Measurements from ENCODE around the gene ADCY7.

ADCY7 gene

DNA sequence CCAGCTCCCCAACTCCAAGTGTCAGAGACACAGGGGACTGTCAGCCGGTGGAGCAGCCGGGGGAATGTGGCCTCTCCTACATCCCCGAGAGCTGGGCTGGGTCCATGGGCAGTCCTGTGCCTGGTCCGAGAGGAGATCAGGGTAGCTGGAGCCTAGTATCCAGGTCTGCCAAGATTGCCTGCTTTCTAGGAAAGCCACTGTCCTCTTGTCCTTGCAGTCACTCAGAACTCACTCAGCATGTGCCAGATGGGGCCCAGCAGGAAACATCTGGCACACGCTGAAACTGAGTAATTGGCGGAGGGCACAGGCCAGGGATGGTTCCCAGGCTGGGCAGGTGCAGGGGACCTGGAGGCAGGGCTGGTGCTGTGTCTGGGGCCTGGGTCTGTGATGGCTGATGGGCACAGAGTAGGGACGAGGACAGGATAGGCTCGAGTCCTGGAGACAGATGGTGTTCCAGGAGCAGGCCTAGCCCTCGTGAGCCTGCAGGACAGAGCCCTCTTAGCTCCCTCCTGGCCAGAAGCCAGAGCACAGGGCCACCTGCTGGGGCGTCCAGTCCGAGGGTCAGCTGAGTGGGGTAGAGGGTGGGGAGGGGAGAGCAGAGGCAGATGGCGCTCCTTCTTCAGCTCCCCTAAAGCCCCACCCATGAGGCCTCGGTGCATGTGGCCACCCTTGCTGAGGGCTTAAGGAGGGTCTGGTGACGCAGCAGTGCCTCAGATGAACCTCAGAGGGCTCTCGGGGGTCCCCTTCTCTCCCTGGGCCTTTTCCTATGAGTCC lies 31.1 kb downstream of the ADCY7 start:
- Histone ChIP-seq H3K4me3 (ENCODE audit: low read length in 2 of 2) (no peak overlapping the region), H3K9ac (ENCODE audit: low read depth in 1 of 2, low read length in 2 of 2) (no peak overlapping the region), H3K27ac (ENCODE audit: low read depth in 2 of 2, low read length in 2 of 2) (no peak overlapping the region), H3K9me3 (ENCODE audit: control insufficient read depth in 2 of 2, low read length in 2 of 2) (no peaks in the 10 kb centered on the region), H3K27me3 (ENCODE audit: control insufficient read depth in 2 of 2, insufficient read depth in 2 of 2, low read length in 2 of 2) (no peaks in the 10 kb centered on the region), H3K36me3 (ENCODE audit: control insufficient read depth in 2 of 2, insufficient read depth in 2 of 2, low read length in 2 of 2) (peaks cover 15 to 26% of the 10 kb centered on the region in 2 donors), H3K4me1 (ENCODE audit: control insufficient read depth in 2 of 2, insufficient read depth in 2 of 2, low read length in 2 of 2) (peaks cover 9 to 11% of the 10 kb centered on the region in 2 donors)

DNA sequence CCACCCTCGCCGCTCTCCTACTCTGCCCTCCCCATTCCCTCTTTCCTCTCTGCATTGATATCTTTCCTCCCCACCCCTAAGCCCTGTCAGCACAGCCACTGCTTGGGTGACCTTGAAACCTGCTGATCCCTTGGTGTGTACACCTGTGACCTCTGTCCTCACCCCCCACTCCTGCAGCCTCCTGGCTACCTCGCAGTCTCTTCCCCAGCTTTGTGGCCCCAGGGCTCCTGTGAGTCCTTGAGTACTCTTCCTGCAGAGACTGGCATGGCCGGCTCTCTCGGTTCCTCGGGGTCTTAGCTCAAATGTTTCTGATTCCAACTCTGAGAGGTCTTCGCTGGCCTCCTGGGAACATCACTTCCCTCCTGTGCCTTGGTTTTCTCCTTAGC lies 31.7 kb downstream of the ADCY7 start:
- peaks cover 11% of the 10 kb centered on the region in 2 donors for H3K4me1 ChIP-seq (ENCODE audit: control insufficient read depth in 2 of 2, insufficient read depth in 2 of 2, low read length in 2 of 2)
- peaks cover 13 to 24% of the 10 kb centered on the region in 2 donors for H3K36me3 ChIP-seq (ENCODE audit: control insufficient read depth in 2 of 2, insufficient read depth in 2 of 2, low read length in 2 of 2)

DNA sequence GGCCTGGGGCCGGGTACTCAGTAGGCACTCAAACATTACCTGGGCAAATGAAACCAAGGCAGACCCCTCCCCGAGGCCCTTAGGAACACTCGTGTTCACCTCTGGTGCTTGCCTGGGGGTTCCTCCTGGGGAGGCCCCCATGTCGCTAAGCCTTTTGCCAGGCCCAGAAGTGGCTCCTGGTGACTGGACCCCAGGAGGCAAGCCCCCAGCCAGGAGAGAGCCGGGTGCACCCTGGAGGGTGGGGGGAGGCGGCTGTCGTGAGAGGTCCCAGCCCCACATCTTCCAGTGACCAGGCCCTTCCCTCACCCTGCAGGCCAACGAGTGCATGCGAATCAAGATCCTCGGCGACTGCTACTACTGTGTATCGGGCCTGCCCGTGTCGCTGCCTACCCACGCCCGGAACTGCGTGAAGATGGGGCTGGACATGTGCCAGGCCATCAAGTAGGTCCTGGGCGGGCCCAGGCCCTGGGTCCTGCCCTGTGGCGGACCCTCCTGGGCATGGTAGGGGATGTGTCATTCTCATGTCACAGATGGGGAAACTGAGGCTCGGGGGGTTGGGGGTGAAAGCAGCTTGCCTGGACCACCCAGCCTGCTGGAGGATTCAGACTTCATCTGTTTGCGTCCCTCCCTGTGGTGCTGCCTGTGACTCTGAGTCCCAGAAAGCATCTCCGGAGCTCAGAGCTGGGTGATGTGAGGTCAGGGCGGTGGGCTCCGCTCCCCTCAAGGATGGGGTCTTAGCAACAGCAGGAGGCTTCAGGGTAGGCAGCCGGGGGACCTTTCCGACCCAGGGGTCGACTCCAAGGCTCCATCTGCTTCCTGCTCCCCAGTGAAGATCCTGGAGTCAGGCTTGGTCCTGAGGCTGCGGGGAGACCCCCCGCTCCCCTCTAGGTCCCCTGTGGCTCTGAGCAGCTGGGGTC lies 32.5 kb downstream of the ADCY7 start:
- Histone ChIP-seq H3K36me3 (ENCODE audit: control insufficient read depth in 2 of 2, insufficient read depth in 2 of 2, low read length in 2 of 2) (peaks cover 9 to 20% of the 10 kb centered on the region in 2 donors), H3K9ac (ENCODE audit: low read depth in 1 of 2, low read length in 2 of 2) (no peak overlapping the region), H3K4me3 (ENCODE audit: low read length in 2 of 2) (no peak overlapping the region), H3K27me3 (ENCODE audit: control insufficient read depth in 2 of 2, insufficient read depth in 2 of 2, low read length in 2 of 2) (no peaks in the 10 kb centered on the region), H3K9me3 (ENCODE audit: control insufficient read depth in 2 of 2, low read length in 2 of 2) (no peaks in the 10 kb centered on the region), H3K4me1 (ENCODE audit: control insufficient read depth in 2 of 2, insufficient read depth in 2 of 2, low read length in 2 of 2) (peaks cover 11% of the 10 kb centered on the region in 2 donors), H3K27ac (ENCODE audit: low read depth in 2 of 2, low read length in 2 of 2) (no peak overlapping the region)

More for the DNA sequence above, 31.7 kb downstream of the ADCY7 start:
- H3K27me3 ChIP-seq (ENCODE audit: control insufficient read depth in 2 of 2, insufficient read depth in 2 of 2, low read length in 2 of 2): no peaks in the 10 kb centered on the region
- no peaks in the 10 kb centered on the region for H3K9me3 ChIP-seq (ENCODE audit: control insufficient read depth in 2 of 2, low read length in 2 of 2)
- no peak overlapping the region for H3K4me3 ChIP-seq (ENCODE audit: low read length in 2 of 2)
- no peak overlapping the region for H3K27ac ChIP-seq (ENCODE audit: low read depth in 2 of 2, low read length in 2 of 2)
- H3K9ac ChIP-seq (ENCODE audit: low read depth in 1 of 2, low read length in 2 of 2): no peak overlapping the region

DNA sequence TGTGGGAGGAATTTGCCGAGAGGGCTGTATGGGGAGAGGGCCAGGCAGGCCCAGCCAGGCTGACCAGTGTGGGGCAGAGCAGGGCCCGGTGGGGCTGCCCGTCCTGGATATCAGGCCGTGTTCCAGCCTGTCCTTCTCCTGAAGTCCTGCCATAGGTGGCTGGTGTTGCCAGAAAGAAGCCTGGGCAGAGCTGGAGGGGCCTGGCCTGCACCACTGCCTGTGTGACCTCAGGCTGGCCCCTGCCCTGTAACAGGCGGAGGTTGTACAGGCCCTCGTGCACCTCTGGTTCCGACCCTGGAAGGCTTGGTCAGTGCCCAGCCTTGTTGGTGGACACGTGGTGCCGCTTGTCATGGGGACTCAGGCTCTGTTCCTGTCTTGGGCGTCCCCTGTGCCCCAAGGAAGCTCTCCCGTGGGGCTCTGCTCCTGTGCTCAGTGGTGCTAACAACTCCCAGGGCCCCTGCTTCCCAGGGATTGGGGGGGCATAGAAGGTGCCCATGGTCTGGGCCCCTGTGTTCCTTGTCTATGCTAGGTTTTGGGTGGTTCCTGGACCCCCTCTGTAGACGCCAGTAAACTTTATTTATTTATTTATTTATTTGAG lies 33.3 kb downstream of the ADCY7 start:
- no peak overlapping the region for H3K9ac ChIP-seq (ENCODE audit: low read depth in 1 of 2, low read length in 2 of 2)
- H3K4me3 ChIP-seq (ENCODE audit: low read length in 2 of 2): no peak overlapping the region
- H3K27me3 ChIP-seq (ENCODE audit: control insufficient read depth in 2 of 2, insufficient read depth in 2 of 2, low read length in 2 of 2): no peaks in the 10 kb centered on the region
- H3K9me3 ChIP-seq (ENCODE audit: control insufficient read depth in 2 of 2, low read length in 2 of 2): no peaks in the 10 kb centered on the region
- peaks cover 3 to 15% of the 10 kb centered on the region in 2 donors for H3K36me3 ChIP-seq (ENCODE audit: control insufficient read depth in 2 of 2, insufficient read depth in 2 of 2, low read length in 2 of 2)
- no peak overlapping the region for H3K27ac ChIP-seq (ENCODE audit: low read depth in 2 of 2, low read length in 2 of 2)
- H3K4me1 ChIP-seq (ENCODE audit: control insufficient read depth in 2 of 2, insufficient read depth in 2 of 2, low read length in 2 of 2): peaks cover 11% of the 10 kb centered on the region in 2 donors

DNA sequence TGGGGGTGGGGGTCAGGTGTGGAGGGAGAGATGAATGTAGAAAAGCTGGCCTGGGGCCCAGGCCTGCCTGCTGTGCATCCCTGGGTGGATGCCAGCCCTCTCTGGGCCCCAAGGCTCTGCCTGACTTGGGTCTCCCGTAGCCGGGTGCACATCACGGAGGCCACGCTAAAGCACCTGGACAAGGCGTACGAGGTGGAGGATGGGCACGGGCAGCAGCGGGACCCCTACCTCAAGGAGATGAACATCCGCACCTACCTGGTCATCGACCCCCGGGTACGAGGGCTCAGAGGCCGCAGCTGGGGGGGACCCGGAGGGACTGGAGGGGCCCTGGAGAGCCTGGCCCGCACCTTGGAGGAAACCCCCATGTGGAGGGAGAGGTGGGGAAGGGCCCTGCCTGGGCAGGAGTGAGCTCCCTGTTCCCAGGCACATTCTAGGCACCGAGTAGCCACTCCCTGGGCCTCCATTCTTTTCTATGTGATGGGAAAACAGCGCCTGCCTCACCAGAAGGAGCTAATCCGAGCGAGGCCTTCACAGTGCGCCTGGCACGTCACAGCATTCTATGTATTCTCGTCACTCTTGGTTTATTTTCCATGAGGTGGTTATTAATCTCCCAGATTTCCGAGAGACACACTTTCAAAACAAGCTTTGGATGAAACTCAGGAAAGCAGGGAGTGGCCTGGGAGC lies 34.7 kb downstream of the ADCY7 start:
- peak overlapping the region; percentile 23 to 47 for H3K27ac ChIP-seq (ENCODE audit: low read depth in 2 of 2, low read length in 2 of 2)
- peaks cover 11% of the 10 kb centered on the region in 2 donors for H3K4me1 ChIP-seq (ENCODE audit: control insufficient read depth in 2 of 2, insufficient read depth in 2 of 2, low read length in 2 of 2)
- no peak overlapping the region for H3K4me3 ChIP-seq (ENCODE audit: low read length in 2 of 2)
- H3K27me3 ChIP-seq (ENCODE audit: control insufficient read depth in 2 of 2, insufficient read depth in 2 of 2, low read length in 2 of 2): no peaks in the 10 kb centered on the region
- H3K9ac ChIP-seq (ENCODE audit: low read depth in 1 of 2, low read length in 2 of 2): no peak overlapping the region
- peaks cover 3 to 4% of the 10 kb centered on the region in 2 donors for H3K36me3 ChIP-seq (ENCODE audit: control insufficient read depth in 2 of 2, insufficient read depth in 2 of 2, low read length in 2 of 2)
- H3K9me3 ChIP-seq (ENCODE audit: control insufficient read depth in 2 of 2, low read length in 2 of 2): no peaks in the 10 kb centered on the region

DNA sequence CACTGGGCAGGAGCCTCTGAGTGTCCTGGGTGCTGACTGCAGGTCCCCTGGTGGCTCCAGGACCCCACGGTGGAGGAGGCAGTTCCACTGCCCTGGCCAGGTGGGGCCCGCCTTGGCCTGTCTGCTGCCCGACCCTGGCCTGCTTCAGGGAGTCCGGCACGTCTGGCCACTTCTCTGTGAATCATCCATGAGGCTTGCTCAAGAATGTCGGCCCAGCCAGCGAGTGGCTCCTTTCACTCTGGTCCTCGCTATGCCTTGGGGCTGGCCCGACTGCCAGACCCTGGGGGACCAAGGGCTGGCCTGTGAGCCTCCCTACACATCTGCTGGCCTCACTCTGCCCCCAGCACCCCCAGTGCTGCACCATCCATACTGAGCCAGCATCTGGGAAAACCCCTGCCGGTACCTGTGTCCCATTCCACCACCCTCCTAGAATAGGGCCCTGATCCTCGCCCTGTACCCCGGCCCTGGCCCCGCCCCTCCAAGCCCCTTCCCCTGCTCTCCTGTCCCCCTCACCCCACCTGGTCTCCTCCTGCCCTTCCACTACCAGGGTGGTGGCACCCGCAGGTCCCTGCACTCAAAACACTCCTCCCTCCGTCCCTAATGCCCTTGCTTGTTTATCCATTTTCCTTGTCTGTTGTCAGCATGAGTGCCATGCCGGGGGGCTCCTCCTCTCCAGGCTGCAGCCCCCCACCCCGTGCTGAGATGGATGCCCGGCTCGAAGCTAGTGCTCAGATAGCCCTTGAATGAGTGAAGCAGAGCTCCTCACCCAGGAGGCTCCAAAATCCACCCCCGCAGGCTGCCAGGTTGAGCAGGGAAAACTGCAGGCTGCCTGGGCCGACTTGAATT lies 35.5 kb downstream of the ADCY7 start:
- Histone ChIP-seq H3K27ac (ENCODE audit: low read depth in 2 of 2, low read length in 2 of 2) (peak overlapping the region; percentile 23 to 47), H3K4me1 (ENCODE audit: control insufficient read depth in 2 of 2, insufficient read depth in 2 of 2, low read length in 2 of 2) (peaks cover 11% of the 10 kb centered on the region in 2 donors), H3K4me3 (ENCODE audit: low read length in 2 of 2) (no peak overlapping the region), H3K27me3 (ENCODE audit: control insufficient read depth in 2 of 2, insufficient read depth in 2 of 2, low read length in 2 of 2) (no peaks in the 10 kb centered on the region), H3K36me3 (ENCODE audit: control insufficient read depth in 2 of 2, insufficient read depth in 2 of 2, low read length in 2 of 2) (peaks cover 3 to 4% of the 10 kb centered on the region in 2 donors), H3K9ac (ENCODE audit: low read depth in 1 of 2, low read length in 2 of 2) (no peak overlapping the region), H3K9me3 (ENCODE audit: control insufficient read depth in 2 of 2, low read length in 2 of 2) (no peaks in the 10 kb centered on the region)

DNA sequence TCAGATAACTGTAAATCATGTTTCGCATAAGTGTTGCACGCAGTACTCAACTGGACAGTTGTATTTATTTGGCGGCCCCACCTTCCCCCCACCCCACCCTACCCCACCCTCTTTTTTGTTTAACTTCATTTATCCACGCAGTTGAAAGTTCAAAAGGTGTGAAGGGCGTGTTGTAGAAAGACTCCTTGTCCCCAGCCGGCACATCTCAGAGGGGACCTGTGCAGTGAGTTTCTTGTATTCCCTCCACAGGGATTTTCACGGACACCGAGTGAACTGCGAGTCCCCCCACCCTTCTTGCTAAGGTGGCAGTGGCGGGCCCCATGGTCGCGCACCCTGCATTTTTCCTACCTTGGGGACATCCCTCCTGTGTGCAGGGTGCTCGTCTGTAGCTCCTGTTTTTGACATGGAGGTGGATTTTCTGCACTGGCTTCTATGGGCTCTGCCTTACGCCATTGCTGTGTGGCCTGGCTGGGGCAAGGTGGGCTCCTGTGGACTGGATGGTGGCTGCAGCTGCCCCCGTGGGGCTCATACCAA lies 36.2 kb downstream of the ADCY7 start:
- Histone ChIP-seq H3K27ac (ENCODE audit: low read depth in 2 of 2, low read length in 2 of 2) (no peak overlapping the region), H3K9me3 (ENCODE audit: control insufficient read depth in 2 of 2, low read length in 2 of 2) (no peaks in the 10 kb centered on the region), H3K4me3 (ENCODE audit: low read length in 2 of 2) (no peak overlapping the region), H3K27me3 (ENCODE audit: control insufficient read depth in 2 of 2, insufficient read depth in 2 of 2, low read length in 2 of 2) (no peaks in the 10 kb centered on the region), H3K4me1 (ENCODE audit: control insufficient read depth in 2 of 2, insufficient read depth in 2 of 2, low read length in 2 of 2) (peaks cover 11% of the 10 kb centered on the region in 2 donors), H3K9ac (ENCODE audit: low read depth in 1 of 2, low read length in 2 of 2) (no peak overlapping the region), H3K36me3 (ENCODE audit: control insufficient read depth in 2 of 2, insufficient read depth in 2 of 2, low read length in 2 of 2) (peaks cover 3 to 4% of the 10 kb centered on the region in 2 donors)

DNA sequence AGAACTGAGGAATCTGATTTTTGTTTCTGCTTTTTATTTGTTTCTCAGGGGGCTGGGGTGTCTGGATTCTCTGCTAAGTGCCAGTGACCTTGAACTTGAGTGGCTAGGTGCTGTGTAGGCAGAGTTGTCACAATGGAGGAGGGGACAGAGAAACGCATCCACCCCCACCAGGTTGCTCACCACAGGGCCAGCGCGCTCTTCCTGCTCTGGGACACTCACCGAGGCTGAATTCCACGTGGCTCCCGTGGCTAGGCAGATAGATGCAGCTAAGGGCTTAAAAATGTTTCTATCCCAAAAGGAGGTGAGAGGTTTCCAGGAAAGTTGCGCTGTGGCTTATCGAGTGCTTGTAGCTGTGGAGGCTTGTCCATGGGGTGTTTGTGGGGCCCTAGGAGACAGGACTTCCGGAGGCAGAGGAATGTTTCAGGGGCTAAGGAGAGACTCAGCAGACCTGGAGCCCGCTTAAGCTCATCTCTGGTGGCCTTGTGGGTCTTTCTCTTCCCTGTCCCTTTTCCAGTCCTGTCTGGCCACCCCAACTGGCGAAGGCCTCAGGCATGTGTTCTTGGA lies 36.8 kb downstream of the ADCY7 start:
- peaks cover 11% of the 10 kb centered on the region in 2 donors for H3K4me1 ChIP-seq (ENCODE audit: control insufficient read depth in 2 of 2, insufficient read depth in 2 of 2, low read length in 2 of 2)
- H3K27ac ChIP-seq (ENCODE audit: low read depth in 2 of 2, low read length in 2 of 2): no peak overlapping the region
- H3K9ac ChIP-seq (ENCODE audit: low read depth in 1 of 2, low read length in 2 of 2): no peak overlapping the region
- H3K36me3 ChIP-seq (ENCODE audit: control insufficient read depth in 2 of 2, insufficient read depth in 2 of 2, low read length in 2 of 2): peaks cover 3 to 4% of the 10 kb centered on the region in 2 donors
- H3K27me3 ChIP-seq (ENCODE audit: control insufficient read depth in 2 of 2, insufficient read depth in 2 of 2, low read length in 2 of 2): no peaks in the 10 kb centered on the region
- no peak overlapping the region for H3K4me3 ChIP-seq (ENCODE audit: low read length in 2 of 2)
- no peaks in the 10 kb centered on the region for H3K9me3 ChIP-seq (ENCODE audit: control insufficient read depth in 2 of 2, low read length in 2 of 2)

All from mucosa of rectum (tissue), 2 donors.